GM19351 (cell line): Measurements from ENCODE around the gene WNT5B.
"Not testable (repeated sequence)": the region's sequence is repeated elsewhere in the genome, so short reads cannot be mapped to it uniquely, and the experiment has no call there.

ENCODE experiments used
- ATAC-seq: cut with Tn5 transposase; IDR thresholded peaks from one replicate; pipeline ENCODE4 v1.9.1; 2021; ENCODE audit warnings: mild to moderate bottlenecking, moderate library complexity; ENCODE audit not compliant: unreplicated experiment

WNT5B gene

DNA sequence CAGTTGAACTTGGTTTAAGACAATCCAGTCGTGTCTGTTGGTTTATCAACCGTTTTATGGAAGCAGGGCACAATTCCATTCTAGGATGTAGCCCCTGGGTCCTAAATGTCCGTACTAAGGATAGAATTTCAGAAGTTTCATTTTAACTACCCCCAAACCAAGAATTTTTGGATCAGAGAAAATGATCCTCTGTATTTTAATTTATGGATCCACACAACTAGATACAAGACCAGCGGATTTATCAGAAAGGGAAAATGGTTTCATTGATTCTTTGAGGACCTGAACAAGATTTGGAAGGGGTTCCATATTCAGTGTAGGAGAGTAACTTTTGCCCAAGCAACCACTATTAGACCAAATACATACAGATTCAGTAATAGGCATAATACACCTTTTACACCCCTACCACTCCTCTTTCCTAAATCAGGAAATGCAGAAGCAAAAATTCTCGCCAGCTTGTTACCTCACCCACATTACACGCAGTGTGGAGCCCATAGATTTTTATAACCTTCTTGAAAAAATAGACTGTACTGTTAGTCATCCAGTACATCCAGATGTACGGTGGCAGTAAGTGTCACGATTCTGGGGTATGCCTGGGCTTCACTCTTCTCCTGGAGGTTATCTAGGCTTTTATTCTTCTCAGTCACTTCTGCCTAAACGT, 33.2 kb upstream of the WNT5B start:
- no peak for ATAC-seq

DNA sequence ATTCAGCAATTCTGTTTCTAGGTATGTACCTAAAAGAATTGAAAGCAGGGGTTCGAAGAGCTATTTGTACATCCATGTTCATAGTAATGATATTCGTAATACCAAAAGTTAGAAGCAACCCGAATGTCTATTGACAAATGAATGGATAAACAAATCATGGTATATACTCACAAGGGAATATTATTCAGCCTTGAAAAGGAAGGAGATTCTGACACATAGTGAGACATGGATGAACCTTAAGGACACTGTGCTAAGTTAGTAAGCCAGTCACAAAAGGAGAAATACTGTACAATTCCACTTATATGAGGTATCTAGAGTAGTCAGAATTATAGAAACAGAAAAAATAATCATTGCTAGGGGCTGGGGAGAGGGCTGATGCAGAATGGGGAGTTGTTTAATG, 30.3 kb upstream of the WNT5B start:
- ATAC-seq: no peak

DNA sequence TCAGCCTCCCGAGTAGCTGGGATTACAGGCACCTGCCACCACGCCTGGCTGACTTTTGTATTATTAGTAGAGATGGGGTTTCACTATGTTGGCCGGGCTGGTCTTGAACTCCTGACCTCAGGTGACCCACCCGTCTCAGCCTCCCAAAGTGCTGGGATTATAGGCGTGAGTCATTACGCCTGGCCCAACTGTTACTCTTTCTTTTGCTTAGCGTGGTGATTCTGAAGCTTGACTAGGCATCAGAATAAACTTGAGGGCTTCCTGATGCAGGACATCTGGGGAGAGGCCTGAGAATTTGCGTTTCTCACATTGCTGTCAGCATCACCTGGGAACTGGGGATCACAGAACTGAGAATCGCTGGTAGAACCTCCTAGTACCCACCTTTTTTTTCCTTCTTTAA, 26.3 kb upstream of the WNT5B start:
- ATAC-seq: not testable (repeated sequence)

DNA sequence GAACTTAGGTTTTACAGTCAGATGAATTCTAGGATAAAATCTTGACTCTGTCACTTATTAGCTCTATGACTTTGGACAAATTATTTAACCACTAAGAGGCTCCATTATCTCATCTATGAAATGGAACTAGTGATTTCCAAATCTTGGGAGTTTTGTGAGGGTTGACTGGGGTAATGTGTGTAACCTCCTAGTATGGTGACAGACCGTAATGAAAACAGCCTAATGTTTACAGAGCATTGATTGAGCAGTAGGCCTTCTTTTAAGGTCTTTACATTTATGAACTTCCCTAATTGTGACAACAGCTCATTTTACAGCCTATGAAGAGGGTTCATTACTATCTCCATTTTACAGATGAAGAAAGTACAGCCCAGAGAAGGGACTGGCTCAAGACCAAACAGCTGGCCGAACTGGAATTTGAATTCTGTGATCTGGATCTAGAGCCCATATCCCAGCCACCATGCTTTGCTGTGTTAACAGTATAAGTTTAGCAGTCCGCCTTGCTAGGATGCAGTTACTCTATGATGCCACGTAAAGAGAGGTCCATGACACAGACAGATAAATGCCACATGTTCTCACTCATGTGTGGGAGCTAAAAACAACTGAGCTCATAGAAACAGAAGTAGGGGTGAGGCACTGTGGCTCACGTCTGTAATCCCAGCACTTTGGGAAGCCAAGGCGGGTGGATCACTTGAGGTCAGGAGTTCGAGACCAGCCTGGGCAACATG, 25.6 kb upstream of the WNT5B start:
- no peak for ATAC-seq

DNA sequence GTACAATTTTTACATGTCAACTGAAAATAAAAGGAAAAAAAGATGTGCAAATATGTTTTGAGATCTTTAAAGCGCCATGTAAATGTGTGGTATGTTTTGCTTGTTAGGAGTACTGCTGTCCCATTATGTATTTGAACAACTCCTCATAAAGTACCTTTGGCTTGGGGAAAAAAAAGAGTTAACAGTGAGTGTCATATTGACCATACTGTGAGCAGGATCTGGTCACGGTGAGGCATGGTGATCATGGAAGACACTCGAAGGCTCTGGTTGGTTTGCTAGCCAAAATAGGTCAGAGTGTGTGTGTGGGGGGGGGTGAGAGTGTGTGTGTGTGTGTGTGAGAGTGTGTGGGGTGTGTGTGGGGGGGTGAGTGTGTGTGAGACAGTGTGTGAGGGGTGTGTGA, 24.6 kb upstream of the WNT5B start:
- no peak for ATAC-seq

DNA sequence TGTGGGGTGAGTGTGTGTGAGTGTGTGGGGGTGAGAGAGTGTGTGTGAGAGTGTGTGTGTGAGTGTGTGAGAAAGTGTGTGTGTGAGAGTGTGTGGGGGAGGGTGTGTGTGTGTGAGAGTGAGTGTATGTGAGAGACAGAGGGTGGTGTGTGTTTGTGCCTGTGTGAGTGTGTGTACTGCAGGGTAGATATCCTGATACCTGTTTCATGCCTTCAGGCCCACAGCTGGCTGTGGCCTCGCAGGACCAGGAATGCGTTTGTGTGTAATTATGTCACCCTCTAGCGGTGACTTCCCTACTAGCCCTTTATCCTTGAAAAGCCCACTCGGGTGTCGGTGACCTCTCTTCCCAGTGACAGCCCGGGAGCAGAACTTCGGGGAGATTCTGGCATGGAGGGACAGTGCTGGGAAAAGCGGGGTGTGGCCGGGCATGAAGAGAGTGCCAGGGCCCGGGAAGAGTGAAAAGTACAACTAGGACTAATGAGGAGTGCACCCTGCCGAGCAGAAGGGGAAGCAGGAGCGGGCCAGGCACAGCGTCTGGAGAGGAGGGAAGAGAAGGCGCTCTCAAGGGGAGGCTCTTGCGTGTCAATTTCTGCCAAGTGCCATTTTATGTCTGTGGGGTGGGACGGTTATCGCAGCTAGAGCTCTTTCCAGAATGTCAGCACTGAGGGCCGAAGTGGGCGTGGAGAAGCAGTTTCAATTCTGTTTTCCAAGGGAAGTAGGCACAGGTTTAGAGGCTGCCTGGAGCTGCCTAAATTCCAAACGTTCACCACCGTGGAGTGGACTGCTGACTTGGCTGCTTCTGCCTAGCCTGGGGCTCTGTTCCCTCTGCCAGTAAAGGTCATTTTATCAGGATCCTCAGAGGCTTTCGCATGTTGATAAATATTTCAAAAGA, 23.7 kb upstream of the WNT5B start:
- ATAC-seq: peak; percentile 47

DNA sequence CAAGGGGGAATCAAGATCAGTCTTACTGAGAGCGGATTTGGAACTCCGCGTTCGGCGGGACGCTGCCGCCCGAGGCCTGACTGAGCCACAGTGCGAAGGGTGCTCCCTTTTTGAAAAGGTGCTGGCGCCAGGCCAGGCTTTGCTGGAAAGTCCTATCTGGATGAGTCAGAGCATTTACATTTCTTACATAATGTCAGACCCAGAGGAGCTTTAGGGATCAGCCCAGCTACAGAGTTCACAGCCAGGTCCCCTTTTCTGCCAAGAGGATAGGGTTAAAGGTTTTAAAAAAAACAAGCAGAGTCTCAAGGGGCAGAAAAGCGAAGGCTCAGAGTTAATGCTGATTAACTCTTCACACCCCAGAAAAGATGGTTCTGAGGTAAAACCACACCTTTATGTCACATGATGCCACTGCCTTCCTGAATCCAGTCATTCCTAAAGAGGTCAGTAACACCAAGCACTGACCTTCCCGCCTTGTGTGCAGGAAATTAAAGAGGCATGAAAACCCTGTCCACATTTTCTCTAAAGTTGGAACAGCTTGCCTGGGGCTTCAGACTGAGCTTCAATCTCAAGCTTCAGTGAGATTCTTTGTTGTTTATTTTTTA, 22.9 kb upstream of the WNT5B start:
- ATAC-seq: peak; percentile 53

DNA sequence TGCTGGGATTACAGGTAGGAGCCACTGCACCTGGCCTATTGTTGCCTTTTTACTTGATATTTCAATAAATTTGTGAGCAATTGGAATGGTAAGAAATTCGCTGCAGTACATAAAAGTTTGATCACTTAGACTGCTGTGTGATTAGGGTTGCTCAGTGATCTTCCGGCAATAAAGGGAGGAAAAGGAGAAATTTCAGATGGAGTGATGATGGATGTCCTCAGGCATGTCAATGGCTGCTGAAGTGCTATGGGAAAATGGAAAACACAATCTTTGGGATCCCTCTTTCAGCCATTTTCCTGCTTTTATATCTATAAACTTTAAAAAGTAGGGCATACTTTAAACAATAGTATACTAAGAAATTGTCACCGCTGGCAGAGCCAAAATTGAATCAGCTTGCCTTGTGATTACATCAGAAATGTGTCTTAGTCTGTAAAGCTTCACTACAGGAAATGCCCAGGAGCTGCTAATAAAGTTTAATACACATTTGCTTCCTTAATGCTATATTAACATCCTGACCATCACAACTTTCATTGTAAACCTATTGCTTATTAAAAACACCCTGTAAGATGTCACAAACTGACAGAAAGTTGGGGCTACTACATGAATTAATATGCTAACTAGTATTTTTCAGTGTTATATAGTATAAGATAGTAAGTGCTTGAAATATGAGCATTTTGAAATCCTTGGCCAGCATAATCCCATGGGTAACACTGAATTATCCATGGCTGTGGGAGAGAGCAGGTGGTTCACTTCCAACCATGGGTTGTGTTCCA, 20.9 kb upstream of the WNT5B start:
- no peak for ATAC-seq

DNA sequence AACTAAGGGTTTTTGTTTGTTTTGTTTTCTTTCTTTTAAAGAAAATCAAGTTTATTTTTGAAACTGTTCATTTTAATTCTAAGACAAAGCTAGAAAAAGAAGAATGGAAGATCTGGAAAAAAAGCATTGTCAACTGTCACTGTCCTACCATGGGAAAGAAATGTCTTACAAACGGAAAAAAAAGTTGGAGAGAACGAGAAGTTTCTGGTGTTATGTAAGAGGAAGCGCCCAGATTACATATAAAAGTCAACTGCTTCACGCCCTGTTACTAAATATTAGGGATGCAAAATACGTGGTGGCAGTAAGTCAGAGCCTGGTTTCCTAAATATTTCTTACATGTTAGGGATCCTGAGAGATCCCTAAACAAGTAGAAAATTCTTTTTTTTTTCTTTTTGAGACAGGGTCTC, 20.3 kb upstream of the WNT5B start:
- ATAC-seq: no peak

DNA sequence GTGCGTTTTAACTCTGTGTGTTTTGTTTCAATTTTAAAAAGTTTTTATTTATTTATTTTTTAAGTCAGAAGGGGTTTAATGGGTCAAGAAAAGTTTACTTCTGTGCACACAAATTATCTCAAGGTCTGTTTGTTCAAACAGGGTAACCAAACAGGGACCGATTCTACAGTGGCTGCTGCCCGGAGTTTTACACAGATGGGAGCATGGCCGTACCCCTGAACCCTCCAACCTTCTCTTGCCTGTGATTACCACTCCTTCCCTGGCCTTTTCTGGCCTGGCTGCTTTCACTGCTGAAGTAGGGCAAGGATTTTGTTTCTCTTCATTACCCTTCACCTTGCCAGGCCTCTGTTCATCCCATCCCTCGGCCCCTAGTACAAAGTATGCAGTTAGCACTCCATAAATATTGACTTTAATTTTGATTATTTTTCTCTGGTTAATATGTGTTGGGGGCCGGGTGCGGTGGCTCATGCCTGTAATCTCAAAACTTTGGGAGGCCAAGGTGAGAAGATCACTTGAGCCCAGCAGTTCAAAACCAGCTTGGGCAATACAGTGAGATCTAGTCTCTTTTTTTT, 18.9 kb upstream of the WNT5B start:
- no peak for ATAC-seq

DNA sequence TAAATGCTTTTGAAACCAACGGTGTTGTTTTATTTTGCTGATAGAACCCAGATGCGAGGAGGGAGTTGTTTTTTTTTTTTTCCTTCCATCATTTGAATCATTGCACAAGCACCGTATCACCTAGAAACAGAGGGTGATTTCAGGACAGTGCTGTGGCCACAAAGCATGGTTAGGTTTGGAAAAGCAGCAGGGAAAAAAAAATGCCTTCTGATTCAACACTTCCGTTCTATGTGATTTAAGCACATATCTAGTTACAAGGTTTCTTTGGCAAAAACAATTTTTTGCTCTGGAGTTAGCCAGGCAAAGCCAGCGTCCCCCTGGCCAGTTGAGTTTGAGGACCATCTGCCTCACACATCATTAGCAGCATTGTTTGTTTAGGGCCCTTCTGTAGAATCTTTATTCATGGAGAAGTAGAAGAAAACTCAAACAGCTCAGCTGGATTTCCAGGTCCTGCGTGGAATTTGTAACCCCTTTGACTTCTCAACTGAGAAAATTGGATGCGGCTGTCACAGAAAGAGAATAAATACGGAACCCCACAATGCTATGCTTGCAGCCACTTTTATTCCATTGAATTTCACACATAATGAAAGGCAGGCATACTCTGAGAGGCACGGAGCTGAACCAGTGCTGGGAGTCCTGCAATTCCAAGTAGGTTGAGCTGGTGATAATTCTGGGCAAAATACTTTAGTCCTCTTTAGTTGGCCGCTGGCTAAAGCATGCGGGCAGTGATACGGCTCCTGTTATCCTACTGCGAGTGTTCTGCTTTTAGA, 17.0 kb upstream of the WNT5B start:
- no peak for ATAC-seq

DNA sequence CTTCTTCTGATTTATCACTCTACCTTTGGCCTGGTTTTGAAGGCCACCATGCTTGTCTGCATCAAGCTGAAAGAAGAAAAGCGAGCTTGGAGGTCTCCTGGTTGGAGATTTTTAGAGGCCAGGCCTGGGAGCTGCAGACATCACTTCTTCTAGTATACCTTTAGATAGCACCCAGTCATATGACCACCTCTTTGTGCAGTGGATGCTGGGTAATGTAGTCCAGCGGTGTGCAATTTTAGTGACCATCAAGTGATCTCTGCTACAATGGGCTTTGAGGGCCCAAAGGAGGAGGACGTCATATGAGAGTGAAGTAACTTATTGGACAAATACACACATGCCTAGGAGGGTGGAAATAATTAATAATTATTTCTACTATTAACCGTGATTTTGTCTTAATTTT, 15.2 kb upstream of the WNT5B start:
- no peak for ATAC-seq

DNA sequence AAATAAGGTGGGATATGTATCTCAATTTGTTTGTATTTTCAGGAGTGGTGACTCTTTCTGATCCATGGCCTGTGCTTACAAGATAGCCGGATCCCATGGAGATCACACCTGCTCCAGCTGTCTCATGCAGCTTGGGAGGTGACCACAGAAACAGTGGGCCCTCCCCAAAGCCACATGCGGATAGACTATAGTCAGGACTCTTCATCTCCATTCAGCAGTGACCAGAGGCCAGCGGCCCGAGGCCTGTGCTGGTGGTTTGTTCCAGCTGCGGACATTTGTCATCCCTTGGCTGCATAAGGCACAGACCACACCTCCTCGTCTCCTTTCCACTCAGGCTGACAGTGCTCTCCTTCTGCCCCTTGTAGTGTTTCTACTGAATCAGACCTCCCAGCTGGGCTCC, 14.7 kb upstream of the WNT5B start:
- ATAC-seq: no peak

DNA sequence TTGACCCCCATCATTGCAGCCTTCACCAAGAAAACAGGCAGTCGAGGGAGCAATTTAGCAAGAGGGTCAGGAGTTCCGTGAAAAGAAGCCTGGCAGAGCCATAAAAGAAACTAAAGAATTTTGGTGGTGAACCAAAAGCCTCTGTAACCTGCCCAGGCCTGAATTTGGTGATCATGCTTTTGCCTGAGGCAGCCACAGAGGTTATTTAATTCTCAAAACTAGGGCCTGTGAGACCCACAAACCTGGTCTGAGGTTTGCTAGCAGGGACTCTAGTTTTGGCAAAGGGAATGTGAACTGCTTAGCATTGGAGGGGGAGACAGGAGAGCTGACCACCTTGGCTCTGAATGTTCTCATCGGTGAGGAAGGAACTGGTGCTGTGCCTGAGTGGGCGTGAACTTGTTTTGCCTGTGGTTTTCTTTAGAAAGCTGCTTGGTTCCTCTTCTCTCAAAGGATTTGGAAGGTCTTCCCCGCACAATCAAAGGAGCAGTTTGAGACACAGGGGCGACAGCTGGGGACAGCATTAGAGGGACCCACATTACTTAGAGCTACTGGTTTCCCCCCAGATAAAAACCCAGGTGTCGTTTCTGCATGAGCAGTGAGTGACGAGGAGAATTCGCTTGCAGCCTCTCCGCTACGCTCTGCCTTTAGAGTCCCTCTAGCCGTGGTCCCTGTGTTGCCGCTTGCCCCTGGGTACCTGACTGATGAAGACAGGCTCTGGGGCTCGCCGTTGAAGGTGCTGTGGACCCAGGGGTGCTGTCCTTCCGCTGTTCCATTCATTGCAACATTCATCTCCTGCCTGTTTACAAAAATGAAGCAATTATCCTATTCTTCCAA, 12.6 kb upstream of the WNT5B start:
- no peak for ATAC-seq

DNA sequence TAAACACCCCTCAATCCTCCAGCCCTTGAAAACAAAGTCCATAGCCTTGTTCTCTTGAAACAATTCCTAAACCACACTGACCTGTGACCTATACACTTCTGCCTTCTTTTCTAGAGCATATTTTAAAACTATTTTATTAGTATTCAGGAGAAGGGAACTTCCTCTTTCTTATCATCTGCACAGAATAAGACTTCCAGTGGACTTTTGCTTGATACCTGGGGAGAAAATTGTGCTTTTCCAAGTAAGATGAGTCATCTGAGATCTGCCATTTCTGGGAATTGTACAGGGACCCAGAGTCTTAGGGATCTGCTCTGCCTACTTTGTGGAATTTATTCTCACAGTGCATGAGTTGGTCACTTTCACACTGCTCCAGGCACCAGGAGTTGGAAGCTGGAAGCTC, 10.5 kb upstream of the WNT5B start:
- no peak for ATAC-seq

DNA sequence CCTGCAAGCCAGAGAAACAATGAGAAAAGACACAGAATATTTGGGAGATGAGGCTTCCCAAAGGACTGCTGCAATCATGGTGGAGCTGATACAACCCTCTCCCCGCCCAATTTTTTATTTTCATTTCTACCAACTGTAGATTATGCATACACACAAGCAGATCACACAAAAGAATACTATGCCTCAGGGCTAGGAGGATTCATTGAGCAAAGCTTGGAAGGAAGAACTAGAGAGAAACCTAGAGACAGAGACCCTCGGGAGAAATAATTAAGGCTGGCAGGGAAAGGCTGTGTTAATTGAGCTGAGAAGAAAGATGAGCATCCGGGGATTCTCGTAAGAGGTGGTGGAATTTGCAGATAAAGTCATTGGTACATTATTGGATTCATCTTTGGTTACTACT, 9.9 kb upstream of the WNT5B start:
- no peak for ATAC-seq

DNA sequence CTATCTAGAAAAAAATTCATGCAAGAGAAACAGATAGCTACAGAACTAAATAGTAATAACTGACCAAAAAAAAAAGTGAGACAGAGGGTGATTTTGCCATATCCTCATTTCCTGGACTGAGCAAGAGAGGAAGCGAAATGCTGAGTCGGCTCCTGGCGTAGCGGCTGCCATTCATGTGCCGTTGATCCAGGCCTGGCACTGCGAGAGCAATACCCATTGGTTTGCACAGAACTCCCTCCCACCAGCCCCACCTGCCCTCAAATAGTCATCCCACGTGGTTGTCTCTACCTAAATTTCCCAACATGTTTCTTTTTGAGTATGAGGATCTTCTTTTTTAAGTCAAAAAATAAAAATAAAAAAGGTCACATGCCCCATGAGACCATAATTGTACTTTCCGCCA, 9.4 kb upstream of the WNT5B start:
- no peak for ATAC-seq

DNA sequence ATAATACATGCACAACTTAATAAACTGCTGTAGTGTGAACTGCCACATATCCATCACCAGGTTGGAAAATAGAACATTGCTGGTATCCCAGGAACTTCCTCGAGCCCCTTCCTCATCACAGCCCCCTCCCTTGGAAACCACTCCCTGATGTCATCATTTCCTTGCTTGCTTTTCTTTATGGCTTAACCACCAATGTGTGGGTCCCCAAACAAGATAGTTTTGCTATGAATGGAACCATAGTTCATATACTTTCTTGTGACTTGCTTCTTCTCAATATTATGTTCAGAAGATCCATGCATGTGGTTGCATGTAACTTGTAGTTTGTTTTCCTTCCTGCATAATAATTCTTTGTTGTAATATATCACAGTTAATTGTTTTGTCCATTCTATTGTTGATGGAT, 8.9 kb upstream of the WNT5B start:
- ATAC-seq: no peak

DNA sequence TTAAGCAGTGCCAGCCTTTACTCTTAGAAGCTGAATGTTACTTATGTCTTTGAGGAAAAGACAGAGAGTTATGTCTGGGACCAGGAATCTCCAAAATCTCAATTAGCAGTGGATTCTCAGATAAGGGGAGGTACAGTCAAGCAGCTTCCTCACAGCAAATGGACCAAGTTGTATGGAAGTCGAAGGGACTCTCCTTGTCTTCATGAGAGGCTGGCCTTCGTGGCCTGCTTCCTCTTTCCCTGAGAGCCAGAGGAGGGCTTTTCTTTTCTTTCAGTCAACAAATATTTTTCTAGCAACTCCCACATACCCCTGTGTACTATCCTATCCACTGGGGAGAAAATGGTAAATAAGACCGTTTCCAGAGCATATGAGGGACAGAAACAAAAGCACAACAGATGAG, 6.6 kb upstream of the WNT5B start:
- no peak for ATAC-seq
